IMR-90 (cell line): ENCODE measurements around the gene TROAP. TPM values are rescaled to one million over a fixed set of nuclear protein-coding genes. Genes with fewer than 3 reads are reported as not detected.

Experiments used
- ATAC-seq: fragments of 200-7000 bp; cut with Tn5 transposase; 2 replicates; pipeline ENCODE4 v1.9.1; 2020; ENCODE audit warnings: low read depth, mild to moderate bottlenecking, moderate library complexity
- BruUV-seq: library from RNA; stranded (reverse); fragments of 400-500 nt; replicated peaks from 2 replicates; lab custom pipeline; 2021; lab: Mats Ljungman, UMichigan
- CTCF ChIA-PET: fragments of 300-600 bp; formaldehyde crosslinking; extraction: SDS; loops from one replicate; lab custom pipeline; 2021; ENCODE audit warnings: antibody characterized with exemption; lab: Yijun Ruan, JAX
- POLR2A ChIA-PET: fragments of 300-600 bp; sonication (Branson Sonifier 250); formaldehyde crosslinking; loops from one replicate; lab custom pipeline; 2022; ENCODE audit warnings: antibody characterized with exemption; ENCODE audit not compliant: unreplicated experiment; lab: Charles Lee
- DNase-seq: peaks from one replicate; pipeline ENCODE4 v3.0.0; 2013
- H2AFZ ChIP-seq: replicated peaks from 2 replicates; pipeline ENCODE3; 2013; ENCODE audit warnings: low read length, mild to moderate bottlenecking; ENCODE audit not compliant: poor library complexity
- H2AK5ac ChIP-seq: 2 replicates; pipeline ENCODE4 v1.6.1; 2013; ENCODE audit warnings: low read depth, low read length, inconsistent platforms
- H2AK9ac ChIP-seq: replicated peaks from 2 replicates; pipeline ENCODE3; 2013; ENCODE audit warnings: mild to moderate bottlenecking, low read depth, low read length, moderate library complexity; ENCODE audit not compliant: poor library complexity
- H2BK120ac ChIP-seq: 2 replicates; pipeline ENCODE4 v1.6.1; 2013; ENCODE audit warnings: low read depth, low read length, inconsistent platforms
- H2BK15ac ChIP-seq: 3 replicates; pipeline ENCODE4 v1.6.1; 2013; ENCODE audit warnings: low read depth, low read length, inconsistent platforms
- H2BK20ac ChIP-seq: 2 replicates; pipeline ENCODE4 v1.6.1; 2013; ENCODE audit warnings: low read depth, mild to moderate bottlenecking, inconsistent platforms, low read length, moderate library complexity
- H2BK5ac ChIP-seq: 2 replicates; pipeline ENCODE4 v1.6.1; 2013; ENCODE audit warnings: mild to moderate bottlenecking, low read depth, low read length, inconsistent platforms; ENCODE audit not compliant: poor library complexity, severe bottlenecking
- H3K14ac ChIP-seq: replicated peaks from 2 replicates; pipeline ENCODE4 v1.6.1; 2013; ENCODE audit warnings: low read depth, low read length, inconsistent platforms
- H3K18ac ChIP-seq: 2 replicates; pipeline ENCODE4 v1.6.1; 2013; ENCODE audit warnings: low read depth, low read length, control low read depth
- H3K23ac ChIP-seq: 2 replicates; pipeline ENCODE4 v1.6.1; 2013; ENCODE audit warnings: low read depth, low read length, inconsistent platforms
- H3K27ac ChIP-seq: 2 replicates; pipeline ENCODE4 v1.5.1; 2013; ENCODE audit warnings: mild to moderate bottlenecking, control low read depth, low read length; ENCODE audit not compliant: insufficient read depth
- H3K27me3 ChIP-seq: 2 replicates; pipeline ENCODE4 v1.6.1; 2013; ENCODE audit warnings: low read length; ENCODE audit not compliant: control insufficient read depth, insufficient read depth
- H3K36me3 ChIP-seq: 2 replicates; pipeline ENCODE4 v1.6.1; 2013; ENCODE audit warnings: low read length, mixed read lengths; ENCODE audit not compliant: control insufficient read depth, insufficient read depth
- H3K4ac ChIP-seq: 2 replicates; pipeline ENCODE4 v1.6.1; 2013; ENCODE audit warnings: low read depth, low read length, inconsistent platforms
- H3K4me1 ChIP-seq: 2 replicates; pipeline ENCODE4 v1.6.1; 2013; ENCODE audit warnings: low read length, mixed read lengths; ENCODE audit not compliant: control insufficient read depth, insufficient read depth
- H3K4me2 ChIP-seq: 2 replicates; pipeline ENCODE4 v1.6.1; 2013; ENCODE audit warnings: low read depth, mild to moderate bottlenecking, control low read depth, low read length, moderate library complexity
- H3K4me3 ChIP-seq: 2 replicates; pipeline ENCODE4 v1.5.1; 2013; ENCODE audit warnings: low read depth, mild to moderate bottlenecking, control low read depth, low read length, moderate library complexity; ENCODE audit not compliant: insufficient read depth
- H3K56ac ChIP-seq: 2 replicates; pipeline ENCODE4 v1.6.1; 2013; ENCODE audit warnings: low read length, inconsistent platforms; ENCODE audit not compliant: insufficient read depth; ENCODE audit errors: extremely low read depth
- H3K79me1 ChIP-seq, 2 experiments: 2 replicates each; pipeline ENCODE4 v1.6.1; 2013; ENCODE audit warnings: low read length in 2 of 2, inconsistent platforms in 1 of 2, low read depth in 1 of 2
- H3K9ac ChIP-seq: 2 replicates; pipeline ENCODE4 v1.6.1; 2013; ENCODE audit warnings: low read depth, low read length, control low read depth
- H3K9me1 ChIP-seq: 2 replicates; pipeline ENCODE4 v1.6.1; 2013; ENCODE audit warnings: low read length, inconsistent platforms; ENCODE audit not compliant: insufficient read depth
- H3K9me3 ChIP-seq: 2 replicates; pipeline ENCODE4 v1.6.1; 2013; ENCODE audit warnings: low read length; ENCODE audit not compliant: control insufficient read depth, insufficient read depth
- H4K20me1 ChIP-seq: 2 replicates; pipeline ENCODE4 v1.6.1; 2013; ENCODE audit warnings: low read length, inconsistent platforms; ENCODE audit not compliant: insufficient read depth
- H4K5ac ChIP-seq: 2 replicates; pipeline ENCODE4 v1.6.1; 2013; ENCODE audit warnings: mild to moderate bottlenecking, low read depth, low read length, control low read depth
- H4K8ac ChIP-seq, 2 experiments: 2 replicates each; pipeline ENCODE4 v1.6.1; 2013; ENCODE audit warnings: low read depth in 2 of 2, low read length in 2 of 2, control low read depth in 1 of 2, inconsistent platforms in 1 of 2
- H4K91ac ChIP-seq: 2 replicates; pipeline ENCODE4 v1.6.1; 2013; ENCODE audit warnings: low read depth, low read length, inconsistent platforms; ENCODE audit not compliant: insufficient read depth
- BHLHE40 ChIP-seq: fragments of 150-350 bp; IDR thresholded peaks from 2 replicates; pipeline ENCODE4 v1.6.1; 2016; ENCODE audit warnings: mild to moderate bottlenecking, low read depth, low read length
- CEBPB ChIP-seq: IDR thresholded peaks from 2 replicates; pipeline ENCODE4 v1.6.1; 2012; ENCODE audit warnings: low read depth, low read length, improper control_type of control experiment
- FOS ChIP-seq: fragments of 150-350 bp; IDR thresholded peaks from 2 replicates; pipeline ENCODE4 v1.6.1; 2016; ENCODE audit warnings: low read depth, low read length
- MAFK ChIP-seq: IDR thresholded peaks from 2 replicates; pipeline ENCODE4 v1.6.1; 2012; ENCODE audit warnings: low read depth, low read length, improper control_type of control experiment
- MXI1 ChIP-seq: IDR thresholded peaks from 2 replicates; pipeline ENCODE4 v1.6.1; 2012; ENCODE audit warnings: low read depth, mild to moderate bottlenecking, low read length, moderate library complexity, borderline replicate concordance
- POLR2A ChIP-seq: IDR thresholded peaks from 2 replicates; pipeline ENCODE4 v1.6.1; 2012; ENCODE audit warnings: mild to moderate bottlenecking, low read depth, low read length
- RAD21 ChIP-seq: IDR thresholded peaks from 2 replicates; pipeline ENCODE4 v1.6.1; 2012; ENCODE audit warnings: low read length, improper control_type of control experiment
- RCOR1 ChIP-seq: IDR thresholded peaks from 2 replicates; pipeline ENCODE4 v1.6.1; 2012; ENCODE audit warnings: mild to moderate bottlenecking, low read length, improper control_type of control experiment; ENCODE audit not compliant: insufficient replicate concordance
- SMC3 ChIP-seq: fragments of 150-350 bp; IDR thresholded peaks from 2 replicates; pipeline ENCODE4 v1.6.1; 2016; ENCODE audit warnings: low read depth, mild to moderate bottlenecking, antibody characterized with exemption, low read length, moderate library complexity
- WGBS, 2 experiments: methylation state at CpG; one replicate each; pipeline versions ENCODE4 v1.1.5 to v1.1.7; 2013; ENCODE audit warnings: missing lambda C conversion rate in 2 of 2; ENCODE audit not compliant: insufficient read length in 1 of 2; ENCODE audit errors: extremely low coverage in 2 of 2; 5-methylcytosine and 5-hydroxymethylcytosine counted together
- dilution Hi-C: fragments of 300-500 bp; cut with HindIII; formaldehyde crosslinking; loops from one replicate; pipeline ENCODE4 v1.14.3; 2018; ENCODE audit warnings: low sequenced_read_pairs; ENCODE audit not compliant: unreplicated experiment
- in situ Hi-C: fragments of 300-500 bp; cut with MboI; formaldehyde crosslinking; loops from 3 replicates; pipeline ENCODE4 v1.14.3; 2019; ENCODE audit warnings: low sequenced_read_pairs, inconsistent platforms, mixed read lengths
- intact Hi-C: fragments of 100-400 bp; cut with micrococcal nuclease; formaldehyde crosslinking; loops from 2 replicates; pipeline ENCODE4 v1.10.0; 2022
- polyA plus RNA-seq, 3 experiments: library from polyadenylated mRNA; depleted of rRNA; stranded (reverse); fragments of >200 nt; gene quantifications; 2 replicates each; pipeline ENCODE4 v1.2.3, GENCODE V29; 2012; ENCODE audit warnings: low replicate concordance in 1 of 3
- total RNA-seq: library from RNA; depleted of rRNA; stranded (reverse); fragments of >200 nt; gene quantifications from 2 replicates; pipeline ENCODE4 v1.2.3, GENCODE V29; 2012
- TF ChIP-seq, protein P1 (sequence below): fragments of 150-350 bp; IDR thresholded peaks from 2 replicates; pipeline ENCODE4 v1.6.1; 2017; ENCODE audit warnings: mild to moderate bottlenecking, antibody characterized with exemption, low read length, low read depth
- TF ChIP-seq, protein P2 (sequence below): conservative IDR thresholded peaks from 2 replicates; pipeline ENCODE4 v1.5.1; 2012; ENCODE audit warnings: mild to moderate bottlenecking, low read depth, low read length, improper control_type of control experiment
- TF ChIP-seq, protein P3 (sequence below): fragments of 150-350 bp; IDR thresholded peaks from 2 replicates; pipeline ENCODE4 v1.6.1; 2016; ENCODE audit warnings: low read depth, mild to moderate bottlenecking, low read length, moderate library complexity, borderline replicate concordance

TROAP gene
- total and polyA plus RNA-seq, 2 of the 4 experiments (the other 2 are of a cell fraction), result 21.5 to 29.3 TPM

DNA sequence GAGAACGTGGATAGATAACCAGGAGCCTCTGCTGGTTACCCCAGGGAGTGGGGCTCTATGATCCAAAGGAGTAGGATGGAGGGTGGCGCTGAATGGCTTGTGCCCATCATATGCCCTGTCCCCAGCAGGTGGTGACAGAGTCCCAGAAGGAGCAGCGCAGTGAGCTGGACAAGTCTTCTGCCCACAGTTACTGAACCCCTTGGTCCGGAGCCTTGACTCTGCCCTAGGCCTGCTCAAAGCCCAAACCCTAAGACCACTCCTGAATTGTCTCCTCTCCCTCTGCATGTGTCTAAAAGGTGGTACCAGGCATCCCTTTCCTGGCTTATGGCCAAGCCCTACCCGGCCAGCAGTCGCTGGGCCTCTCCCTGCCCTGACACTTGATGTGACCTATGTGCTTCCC, 24.9 kb upstream of the TROAP start:
- Histone ChIP-seq H3K4me2 (no peak overlapping the region), H3K4me1 (peaks cover 7% of the 10 kb centered on the region), H3K36me3 (no peaks in the 10 kb centered on the region), H3K9me1 (no peaks in the 10 kb centered on the region), H3K18ac (no peak overlapping the region), H2AFZ (no peak overlapping the region), H3K56ac (no peak overlapping the region), H2BK15ac (no peak overlapping the region), H4K8ac (no peak overlapping the region), H3K9me3 (peaks cover 6% of the 10 kb centered on the region; the same call in 1 of the 2 replicates), H3K9ac (no peak overlapping the region), H4K5ac (no peak overlapping the region), H3K23ac (no peak overlapping the region), H2BK5ac (no peak overlapping the region), H3K27ac (no peak overlapping the region), H3K27me3 (peaks cover 65% of the 10 kb centered on the region), H2BK120ac (no peak overlapping the region), H2BK20ac (no peak overlapping the region), H3K79me1 (no peaks in the 10 kb centered on the region), H2AK9ac (no peak overlapping the region), H3K14ac (no peak overlapping the region), H4K91ac (no peak overlapping the region), H4K20me1 (no peaks in the 10 kb centered on the region), H3K4ac (no peak overlapping the region), H3K4me3 (no peak overlapping the region), H2AK5ac (no peak overlapping the region)
- intact Hi-C loops (no loop called here), in situ Hi-C loops (no loop called here), dilution Hi-C loops (no loop called here)
- ChIA-PET CTCF (interaction anchor here (0.6 kb wide), 1 partner anchor 20 kb away, joined by 3 read pairs; no protein-coding TSS in a partner anchor), POLR2A (no interaction called here)
- no peak for DNase-seq
- ATAC-seq, result no peak
- TF ChIP-seq RCOR1 (no peak), POLR2A (no peak), SMC3 (no peak), MAFK (no peak), MXI1 (no peak), BHLHE40 (no peak), CEBPB (no peak), FOS (no peak), RAD21 (peak; percentile 27; the same call in 1 of the 2 replicates)
- TF ChIP-seq, protein P1, sequence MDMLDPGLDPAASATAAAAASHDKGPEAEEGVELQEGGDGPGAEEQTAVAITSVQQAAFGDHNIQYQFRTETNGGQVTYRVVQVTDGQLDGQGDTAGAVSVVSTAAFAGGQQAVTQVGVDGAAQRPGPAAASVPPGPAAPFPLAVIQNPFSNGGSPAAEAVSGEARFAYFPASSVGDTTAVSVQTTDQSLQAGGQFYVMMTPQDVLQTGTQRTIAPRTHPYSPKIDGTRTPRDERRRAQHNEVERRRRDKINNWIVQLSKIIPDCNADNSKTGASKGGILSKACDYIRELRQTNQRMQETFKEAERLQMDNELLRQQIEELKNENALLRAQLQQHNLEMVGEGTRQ, result no peak
- TF ChIP-seq, protein P2, sequence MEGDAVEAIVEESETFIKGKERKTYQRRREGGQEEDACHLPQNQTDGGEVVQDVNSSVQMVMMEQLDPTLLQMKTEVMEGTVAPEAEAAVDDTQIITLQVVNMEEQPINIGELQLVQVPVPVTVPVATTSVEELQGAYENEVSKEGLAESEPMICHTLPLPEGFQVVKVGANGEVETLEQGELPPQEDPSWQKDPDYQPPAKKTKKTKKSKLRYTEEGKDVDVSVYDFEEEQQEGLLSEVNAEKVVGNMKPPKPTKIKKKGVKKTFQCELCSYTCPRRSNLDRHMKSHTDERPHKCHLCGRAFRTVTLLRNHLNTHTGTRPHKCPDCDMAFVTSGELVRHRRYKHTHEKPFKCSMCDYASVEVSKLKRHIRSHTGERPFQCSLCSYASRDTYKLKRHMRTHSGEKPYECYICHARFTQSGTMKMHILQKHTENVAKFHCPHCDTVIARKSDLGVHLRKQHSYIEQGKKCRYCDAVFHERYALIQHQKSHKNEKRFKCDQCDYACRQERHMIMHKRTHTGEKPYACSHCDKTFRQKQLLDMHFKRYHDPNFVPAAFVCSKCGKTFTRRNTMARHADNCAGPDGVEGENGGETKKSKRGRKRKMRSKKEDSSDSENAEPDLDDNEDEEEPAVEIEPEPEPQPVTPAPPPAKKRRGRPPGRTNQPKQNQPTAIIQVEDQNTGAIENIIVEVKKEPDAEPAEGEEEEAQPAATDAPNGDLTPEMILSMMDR, result 0 out of 2 replicates have a peak, but pooled peaks have one; percentile 10
- TF ChIP-seq, protein P3, sequence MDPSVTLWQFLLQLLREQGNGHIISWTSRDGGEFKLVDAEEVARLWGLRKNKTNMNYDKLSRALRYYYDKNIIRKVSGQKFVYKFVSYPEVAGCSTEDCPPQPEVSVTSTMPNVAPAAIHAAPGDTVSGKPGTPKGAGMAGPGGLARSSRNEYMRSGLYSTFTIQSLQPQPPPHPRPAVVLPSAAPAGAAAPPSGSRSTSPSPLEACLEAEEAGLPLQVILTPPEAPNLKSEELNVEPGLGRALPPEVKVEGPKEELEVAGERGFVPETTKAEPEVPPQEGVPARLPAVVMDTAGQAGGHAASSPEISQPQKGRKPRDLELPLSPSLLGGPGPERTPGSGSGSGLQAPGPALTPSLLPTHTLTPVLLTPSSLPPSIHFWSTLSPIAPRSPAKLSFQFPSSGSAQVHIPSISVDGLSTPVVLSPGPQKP, result no peak
- WGBS, 2 experiments, result 68% methylated on average over 2 of the region's 6 CpGs; no CpG with 5 or more reads in 1 of the 2 experiments
- BruUV-seq, result no TSS peak
